GM23248 (cell line): Measurements from ENCODE around the gene KAZALD1. TPM values are rescaled to one million over a fixed set of nuclear protein-coding genes. Genes with fewer than 3 reads are reported as not detected.

Experiments
- DNase-seq: peaks from one replicate; pipeline ENCODE4 v3.0.0-alpha.2; 2015
- H2AFZ ChIP-seq: fragments of 200-600 bp; sonication (generic); 2 replicates; pipeline ENCODE4 v1.6.1; 2016; ENCODE audit warnings: antibody characterized with exemption
- H3F3A ChIP-seq: fragments of 200-600 bp; sonication (generic); 2 replicates; pipeline ENCODE4 v1.6.1; 2016; ENCODE audit warnings: mild to moderate bottlenecking, antibody characterized with exemption, mixed run types; ENCODE audit not compliant: insufficient read depth
- H3K27ac ChIP-seq: fragments of 200-600 bp; sonication (generic); 2 replicates; pipeline ENCODE4 v1.5.1; 2016; ENCODE audit warnings: mild to moderate bottlenecking
- H3K27me3 ChIP-seq: fragments of 200-600 bp; sonication (generic); replicated peaks from 2 replicates; pipeline ENCODE4 v1.6.1; 2016; ENCODE audit warnings: mild to moderate bottlenecking; ENCODE audit not compliant: insufficient read depth
- H3K36me3 ChIP-seq: fragments of 200-600 bp; sonication (generic); 2 replicates; pipeline ENCODE4 v1.6.1; 2016; ENCODE audit warnings: low read depth, mild to moderate bottlenecking
- H3K4me1 ChIP-seq: fragments of 200-600 bp; sonication (generic); 2 replicates; pipeline ENCODE4 v1.6.1; 2016; ENCODE audit warnings: mild to moderate bottlenecking; ENCODE audit not compliant: insufficient read depth
- H3K4me2 ChIP-seq: fragments of 200-600 bp; sonication (generic); one replicate; pipeline ENCODE4 v1.6.1; 2016; ENCODE audit warnings: mild to moderate bottlenecking; ENCODE audit not compliant: unreplicated experiment
- H3K4me3 ChIP-seq: fragments of 200-600 bp; sonication (generic); 2 replicates; pipeline ENCODE4 v1.5.1; 2016; ENCODE audit warnings: mild to moderate bottlenecking
- H3K79me2 ChIP-seq: fragments of 200-600 bp; sonication (generic); 2 replicates; pipeline ENCODE4 v1.6.1; 2016; ENCODE audit warnings: mild to moderate bottlenecking; ENCODE audit not compliant: insufficient read depth
- H3K9ac ChIP-seq: fragments of 200-600 bp; sonication (generic); 2 replicates; pipeline ENCODE4 v1.6.1; 2016; ENCODE audit warnings: mild to moderate bottlenecking
- H3K9me2 ChIP-seq: fragments of 200-600 bp; sonication (generic); 2 replicates; pipeline ENCODE4 v1.6.1; 2016; ENCODE audit warnings: mixed run types, mild to moderate bottlenecking, moderate library complexity; ENCODE audit not compliant: insufficient read depth
- H3K9me3 ChIP-seq: fragments of 200-600 bp; sonication (generic); one replicate; pipeline ENCODE4 v1.6.1; 2017; ENCODE audit warnings: low read depth
- H4K20me1 ChIP-seq: fragments of 200-600 bp; sonication (generic); 2 replicates; pipeline ENCODE4 v1.6.0; 2016; ENCODE audit not compliant: insufficient read depth
- EZH2 ChIP-seq: fragments of 200-600 bp; sonication (generic); IDR thresholded peaks from 2 replicates; pipeline ENCODE4 v1.6.1; 2018; ENCODE audit warnings: antibody characterized with exemption, mild to moderate bottlenecking; ENCODE audit not compliant: insufficient read depth, poor library complexity, severe bottlenecking
- EZH2phosphoT487 ChIP-seq: fragments of 200-600 bp; sonication (generic); IDR thresholded peaks from 2 replicates; pipeline ENCODE4 v1.6.1; 2018; ENCODE audit warnings: antibody characterized with exemption, moderate library complexity, mild to moderate bottlenecking, low read depth; ENCODE audit not compliant: insufficient read depth
- WGBS, 2 experiments: methylation state at CpG; one replicate each; pipeline ENCODE4 v1.1.6; 2015 to 2017; ENCODE audit warnings: low lambda C conversion rate in 2 of 2, low coverage in 1 of 2; ENCODE audit errors: missing lambda C conversion rate in 2 of 2; 5-methylcytosine and 5-hydroxymethylcytosine counted together
- in situ Hi-C: fragments of 300-500 bp; cut with MboI; formaldehyde crosslinking; loops from 2 replicates; pipeline ENCODE4 v1.15.0; 2020
- polyA plus RNA-seq: library from polyadenylated mRNA; unstranded; fragments of >200 nt; fragmentation: Nextera tagmentation; extraction: Ambion mirVana; gene quantifications from 2 replicates; pipeline ENCODE4 v1.2.1, GENCODE V29; 2016
- total RNA-seq: library from RNA; depleted of rRNA; stranded (reverse); fragments of >200 nt; shearing (Covaris generic); gene quantifications from 2 replicates; pipeline ENCODE4 v1.2.3, GENCODE V29; 2014

The KAZALD1 gene
- total and polyA plus RNA-seq, 2 experiments from 2014 or later, result 34.4 to 62.6 TPM

- no peak overlapping the region for H3K4me3 ChIP-seq
- H3K36me3 ChIP-seq, result no peaks in the 10 kb centered on the region
- no peaks in the 10 kb centered on the region for H3K79me2 ChIP-seq
- no peaks in the 10 kb centered on the region for H3K9me3 ChIP-seq
- no peaks in the 10 kb centered on the region for H3K4me1 ChIP-seq
- H3K9ac ChIP-seq, result no peak overlapping the region
- no peaks in the 10 kb centered on the region for H3F3A ChIP-seq
- H3K9me2 ChIP-seq, result no peaks in the 10 kb centered on the region
- H3K27me3 ChIP-seq, result peaks cover 34% of the 10 kb centered on the region
- WGBS, 2 experiments, result 71 to 74% methylated on average over 6 of the region's 6 CpGs
- H3K27ac ChIP-seq, result no peak overlapping the region
- TF ChIP-seq EZH2phosphoT487, result no peak
- TF ChIP-seq EZH2, result no peak
- in situ Hi-C loops, result no loop called here
- no peaks in the 10 kb centered on the region for H4K20me1 ChIP-seq
- H2AFZ ChIP-seq, result no peak overlapping the region
- DNase-seq, result no peak
- no peak overlapping the region for H3K4me2 ChIP-seq
These were observed 33.2 kb downstream of the KAZALD1 start for GRCh38 chr10:101095004-101095403.

GRCh38 chr10:101095550-101096213 lies 33.9 kb downstream of the KAZALD1 start:
- in situ Hi-C loops, result no loop called here
- Histone ChIP-seq H3K4me1 (no peaks in the 10 kb centered on the region), H3K27ac (no peak overlapping the region), H3K4me3 (no peak overlapping the region), H3K9ac (no peak overlapping the region), H3K9me2 (no peaks in the 10 kb centered on the region), H2AFZ (no peak overlapping the region), H4K20me1 (no peaks in the 10 kb centered on the region), H3K9me3 (no peaks in the 10 kb centered on the region), H3K4me2 (no peak overlapping the region), H3F3A (no peaks in the 10 kb centered on the region), H3K36me3 (no peaks in the 10 kb centered on the region), H3K27me3 (peaks cover 39% of the 10 kb centered on the region), H3K79me2 (no peaks in the 10 kb centered on the region)
- DNase-seq, result peak; percentile 74
- WGBS, 2 experiments, result 11 to 13% methylated on average over 7 of the region's 7 CpGs
- TF ChIP-seq EZH2phosphoT487, result no peak
- no peak for TF ChIP-seq EZH2

GRCh38 chr10:101096378-101096777 lies 34.6 kb downstream of the KAZALD1 start:
- H3K36me3 ChIP-seq, result no peaks in the 10 kb centered on the region
- no peaks in the 10 kb centered on the region for H3K4me1 ChIP-seq
- H3K9me3 ChIP-seq, result no peaks in the 10 kb centered on the region
- H3K4me2 ChIP-seq, result no peak overlapping the region
- no peaks in the 10 kb centered on the region for H3K79me2 ChIP-seq
- in situ Hi-C loops, result no loop called here
- no peak overlapping the region for H3K4me3 ChIP-seq
- no peak for DNase-seq
- no peaks in the 10 kb centered on the region for H4K20me1 ChIP-seq
- peaks cover 41% of the 10 kb centered on the region for H3K27me3 ChIP-seq
- H3K27ac ChIP-seq, result no peak overlapping the region
- WGBS, 2 experiments, result 69 to 76% methylated on average over 4 of the region's 4 CpGs
- no peak overlapping the region for H2AFZ ChIP-seq
- no peaks in the 10 kb centered on the region for H3K9me2 ChIP-seq
- no peak overlapping the region for H3K9ac ChIP-seq
- TF ChIP-seq EZH2phosphoT487 (no peak), EZH2 (no peak)
- H3F3A ChIP-seq, result no peaks in the 10 kb centered on the region

- WGBS, 2 experiments, result 32 to 36% methylated on average over 4 of the region's 4 CpGs
- no peak overlapping the region for H3K4me2 ChIP-seq
- TF ChIP-seq EZH2phosphoT487, result no peak
- TF ChIP-seq EZH2, result no peak
- no peak overlapping the region for H3K27ac ChIP-seq
- no peaks in the 10 kb centered on the region for H4K20me1 ChIP-seq
- H3K9ac ChIP-seq, result no peak overlapping the region
- H2AFZ ChIP-seq, result no peak overlapping the region
- no peaks in the 10 kb centered on the region for H3K79me2 ChIP-seq
- in situ Hi-C loops, result no loop called here
- no peaks in the 10 kb centered on the region for H3K9me3 ChIP-seq
- H3K4me3 ChIP-seq, result no peak overlapping the region
- H3F3A ChIP-seq, result no peaks in the 10 kb centered on the region
- no peaks in the 10 kb centered on the region for H3K4me1 ChIP-seq
- H3K27me3 ChIP-seq, result peaks cover 30% of the 10 kb centered on the region
- H3K36me3 ChIP-seq, result no peaks in the 10 kb centered on the region
- H3K9me2 ChIP-seq, result no peaks in the 10 kb centered on the region
- DNase-seq, result no peak
These were observed 36.1 kb downstream of the KAZALD1 start for GRCh38 chr10:101097881-101098280.

GRCh38 chr10:101099901-101100300 lies 38.1 kb downstream of the KAZALD1 start:
- Histone ChIP-seq H3K9me3 (no peaks in the 10 kb centered on the region), H3K4me2 (no peak overlapping the region), H3K79me2 (no peaks in the 10 kb centered on the region), H3K27ac (no peak overlapping the region), H3K9me2 (no peaks in the 10 kb centered on the region), H3F3A (no peaks in the 10 kb centered on the region), H3K4me3 (no peak overlapping the region), H3K4me1 (no peaks in the 10 kb centered on the region), H3K9ac (no peak overlapping the region), H4K20me1 (no peaks in the 10 kb centered on the region), H2AFZ (no peak overlapping the region), H3K27me3 (peaks cover 47% of the 10 kb centered on the region), H3K36me3 (no peaks in the 10 kb centered on the region)
- WGBS, 2 experiments, result 32 to 36% methylated on average over 6 of the region's 6 CpGs
- DNase-seq, result no peak
- in situ Hi-C loops, result no loop called here
- no peak for TF ChIP-seq EZH2phosphoT487
- no peak for TF ChIP-seq EZH2
